ENCODE measurements around the gene AP2B1. TPM values are rescaled to one million over a fixed set of nuclear protein-coding genes. Genes with fewer than 3 reads are reported as not detected.

Gene AP2B1
- total RNA-seq, 2 donors from 2014 or later, result 255 to 258 TPM

DNA sequence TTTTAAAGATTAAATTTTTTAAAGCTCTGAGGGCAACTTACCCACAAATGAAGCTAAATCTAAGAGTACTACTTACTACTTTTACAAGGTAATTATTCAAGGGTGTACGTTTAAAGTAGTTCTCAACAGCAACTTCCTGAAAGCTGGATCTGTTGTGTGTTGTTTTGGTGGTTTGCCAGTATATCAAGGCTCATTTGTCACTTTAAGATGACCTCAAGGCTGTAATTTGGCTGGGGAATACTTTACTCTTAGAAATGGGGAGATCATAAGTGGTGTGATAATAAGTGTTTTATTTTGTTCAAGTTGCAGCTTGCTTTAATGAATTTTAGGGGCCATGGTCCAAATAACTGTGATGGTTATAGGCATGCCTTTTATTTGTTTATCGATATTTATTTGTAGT lies 30.4 kb downstream of the AP2B1 start:
- no peaks in the 10 kb centered on the region for H3K9me3 Mint-ChIP-seq
- Histone ChIP-seq H3K9me3 (ENCODE audit: control insufficient read depth, low read length) (no peaks in the 10 kb centered on the region), H3K27me3 (ENCODE audit: control insufficient read depth, insufficient read depth, low read length, poor library complexity, severe bottlenecking) (no peaks in the 10 kb centered on the region), H3K4me1 (ENCODE audit: control insufficient read depth, insufficient read depth, low read length) (no peaks in the 10 kb centered on the region), H3K36me3 (ENCODE audit: control insufficient read depth, insufficient read depth, low read length) (peaks cover 68% of the 10 kb centered on the region), H3K27ac (ENCODE audit: low read depth, low read length) (no peak overlapping the region), H3K9ac (ENCODE audit: extremely low read depth, low read length, poor library complexity, severe bottlenecking) (no peak overlapping the region), H3K4me3 (ENCODE audit: low read length) (no peak overlapping the region)
- TF ChIP-seq, protein P1, sequence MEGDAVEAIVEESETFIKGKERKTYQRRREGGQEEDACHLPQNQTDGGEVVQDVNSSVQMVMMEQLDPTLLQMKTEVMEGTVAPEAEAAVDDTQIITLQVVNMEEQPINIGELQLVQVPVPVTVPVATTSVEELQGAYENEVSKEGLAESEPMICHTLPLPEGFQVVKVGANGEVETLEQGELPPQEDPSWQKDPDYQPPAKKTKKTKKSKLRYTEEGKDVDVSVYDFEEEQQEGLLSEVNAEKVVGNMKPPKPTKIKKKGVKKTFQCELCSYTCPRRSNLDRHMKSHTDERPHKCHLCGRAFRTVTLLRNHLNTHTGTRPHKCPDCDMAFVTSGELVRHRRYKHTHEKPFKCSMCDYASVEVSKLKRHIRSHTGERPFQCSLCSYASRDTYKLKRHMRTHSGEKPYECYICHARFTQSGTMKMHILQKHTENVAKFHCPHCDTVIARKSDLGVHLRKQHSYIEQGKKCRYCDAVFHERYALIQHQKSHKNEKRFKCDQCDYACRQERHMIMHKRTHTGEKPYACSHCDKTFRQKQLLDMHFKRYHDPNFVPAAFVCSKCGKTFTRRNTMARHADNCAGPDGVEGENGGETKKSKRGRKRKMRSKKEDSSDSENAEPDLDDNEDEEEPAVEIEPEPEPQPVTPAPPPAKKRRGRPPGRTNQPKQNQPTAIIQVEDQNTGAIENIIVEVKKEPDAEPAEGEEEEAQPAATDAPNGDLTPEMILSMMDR (conservative IDR thresholded peaks at IDR 0.05), result no peak
- H3K36me3 Mint-ChIP-seq (ENCODE audit: low read depth), result peaks cover 25% of the 10 kb centered on the region
- no peaks in the 10 kb centered on the region for H3K4me1 Mint-ChIP-seq
- peak overlapping the region; percentile 29 for H3K27ac Mint-ChIP-seq
- 95 to 100% methylated on average over 1 of the region's 2 CpGs for WGBS, 2 experiments (ENCODE audit: insufficient coverage in 1 of 2, insufficient read length in 1 of 2)
- no peak overlapping the region for H3K4me3 Mint-ChIP-seq
- DNase-seq, result no peak
- H3K27me3 Mint-ChIP-seq (ENCODE audit: insufficient read depth), result no peaks in the 10 kb centered on the region

DNA sequence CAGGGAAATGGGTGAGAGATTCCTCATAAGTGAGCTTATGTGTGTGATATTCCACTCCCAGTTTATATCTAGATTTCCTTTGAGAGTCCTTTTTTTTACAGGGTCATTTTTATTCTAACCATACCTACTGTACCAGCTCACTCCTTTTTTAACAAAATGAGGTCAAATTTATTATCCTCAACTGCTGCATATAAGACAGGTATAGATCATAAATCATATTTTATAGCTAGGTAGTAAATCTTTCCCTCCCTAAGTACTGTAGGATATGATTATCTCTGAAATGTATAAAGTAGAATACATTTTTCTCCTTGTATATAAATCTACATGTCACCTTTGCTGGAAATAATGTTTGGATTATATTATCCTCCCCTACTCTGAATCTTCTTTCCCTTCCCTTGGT lies 31.5 kb downstream of the AP2B1 start:
- Mint-ChIP-seq H3K36me3 (ENCODE audit: low read depth) (peaks cover 30% of the 10 kb centered on the region), H3K27ac (no peak overlapping the region), H3K9me3 (no peaks in the 10 kb centered on the region), H3K4me1 (no peaks in the 10 kb centered on the region), H3K4me3 (no peak overlapping the region), H3K27me3 (ENCODE audit: insufficient read depth) (no peaks in the 10 kb centered on the region)
- TF ChIP-seq, protein P1 (conservative IDR thresholded peaks at IDR 0.05), result no peak
- Histone ChIP-seq H3K36me3 (ENCODE audit: control insufficient read depth, insufficient read depth, low read length) (peaks cover 59% of the 10 kb centered on the region), H3K27ac (ENCODE audit: low read depth, low read length) (no peak overlapping the region), H3K4me1 (ENCODE audit: control insufficient read depth, insufficient read depth, low read length) (no peaks in the 10 kb centered on the region), H3K9me3 (ENCODE audit: control insufficient read depth, low read length) (no peaks in the 10 kb centered on the region), H3K9ac (ENCODE audit: extremely low read depth, low read length, poor library complexity, severe bottlenecking) (no peak overlapping the region), H3K27me3 (ENCODE audit: control insufficient read depth, insufficient read depth, low read length, poor library complexity, severe bottlenecking) (no peaks in the 10 kb centered on the region), H3K4me3 (ENCODE audit: low read length) (no peak overlapping the region)
- DNase-seq, result no peak

DNA sequence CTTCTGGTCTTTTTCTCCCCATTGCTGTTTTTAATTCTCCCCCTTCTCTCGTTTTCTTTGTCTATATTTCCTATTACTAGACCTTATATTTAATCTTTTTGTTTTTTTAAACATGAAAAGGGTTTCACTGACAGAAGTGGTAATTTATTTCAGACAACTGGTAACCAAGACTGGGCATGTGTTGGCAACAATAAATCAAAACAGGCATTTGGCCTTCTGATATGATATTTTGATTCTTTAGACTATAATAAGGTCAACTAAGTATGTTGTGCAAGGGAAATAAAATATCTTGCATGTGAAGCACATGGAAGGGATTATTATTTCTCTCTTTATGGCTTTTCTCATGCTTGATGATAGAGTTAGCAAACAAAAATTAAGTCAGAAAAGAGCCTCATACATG lies 34.6 kb downstream of the AP2B1 start:
- DNase-seq, result no peak
- Histone ChIP-seq H3K9me3 (ENCODE audit: control insufficient read depth, low read length) (no peaks in the 10 kb centered on the region), H3K4me3 (ENCODE audit: low read length) (no peak overlapping the region), H3K36me3 (ENCODE audit: control insufficient read depth, insufficient read depth, low read length) (peaks cover 71% of the 10 kb centered on the region), H3K27me3 (ENCODE audit: control insufficient read depth, insufficient read depth, low read length, poor library complexity, severe bottlenecking) (no peaks in the 10 kb centered on the region), H3K27ac (ENCODE audit: low read depth, low read length) (no peak overlapping the region), H3K4me1 (ENCODE audit: control insufficient read depth, insufficient read depth, low read length) (no peaks in the 10 kb centered on the region), H3K9ac (ENCODE audit: extremely low read depth, low read length, poor library complexity, severe bottlenecking) (no peak overlapping the region)
- H3K9me3 Mint-ChIP-seq, result no peaks in the 10 kb centered on the region
- 100% methylated on average over 1 of the region's 1 CpG; no CpG with 5 or more reads in 1 of the 2 experiments for whole genome bisulfite sequencing, 2 experiments (ENCODE audit: insufficient coverage in 1 of 2, insufficient read length in 1 of 2)
- TF ChIP-seq, protein P1 (conservative IDR thresholded peaks at IDR 0.05), result no peak
- H3K4me1 Mint-ChIP-seq, result no peaks in the 10 kb centered on the region
- no peaks in the 10 kb centered on the region for H3K27me3 Mint-ChIP-seq (ENCODE audit: insufficient read depth)
- H3K27ac Mint-ChIP-seq, result no peak overlapping the region
- peaks cover 43% of the 10 kb centered on the region for H3K36me3 Mint-ChIP-seq (ENCODE audit: low read depth)
- no peak overlapping the region for H3K4me3 Mint-ChIP-seq
